NCI-H748 (cell line): ENCODE data around the gene MAGED2.
"Not testable (repeated sequence)": the region's sequence is repeated elsewhere in the genome, so short reads cannot be mapped to it uniquely, and the experiment has no call there.

Experiments
- DNase-seq: peaks from one replicate; lab custom pipeline; 2025; ENCODE audit not compliant: unreplicated experiment; lab: John Stamatoyannopoulos, UW

The MAGED2 gene, protein sequence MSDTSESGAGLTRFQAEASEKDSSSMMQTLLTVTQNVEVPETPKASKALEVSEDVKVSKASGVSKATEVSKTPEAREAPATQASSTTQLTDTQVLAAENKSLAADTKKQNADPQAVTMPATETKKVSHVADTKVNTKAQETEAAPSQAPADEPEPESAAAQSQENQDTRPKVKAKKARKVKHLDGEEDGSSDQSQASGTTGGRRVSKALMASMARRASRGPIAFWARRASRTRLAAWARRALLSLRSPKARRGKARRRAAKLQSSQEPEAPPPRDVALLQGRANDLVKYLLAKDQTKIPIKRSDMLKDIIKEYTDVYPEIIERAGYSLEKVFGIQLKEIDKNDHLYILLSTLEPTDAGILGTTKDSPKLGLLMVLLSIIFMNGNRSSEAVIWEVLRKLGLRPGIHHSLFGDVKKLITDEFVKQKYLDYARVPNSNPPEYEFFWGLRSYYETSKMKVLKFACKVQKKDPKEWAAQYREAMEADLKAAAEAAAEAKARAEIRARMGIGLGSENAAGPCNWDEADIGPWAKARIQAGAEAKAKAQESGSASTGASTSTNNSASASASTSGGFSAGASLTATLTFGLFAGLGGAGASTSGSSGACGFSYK

DNA sequence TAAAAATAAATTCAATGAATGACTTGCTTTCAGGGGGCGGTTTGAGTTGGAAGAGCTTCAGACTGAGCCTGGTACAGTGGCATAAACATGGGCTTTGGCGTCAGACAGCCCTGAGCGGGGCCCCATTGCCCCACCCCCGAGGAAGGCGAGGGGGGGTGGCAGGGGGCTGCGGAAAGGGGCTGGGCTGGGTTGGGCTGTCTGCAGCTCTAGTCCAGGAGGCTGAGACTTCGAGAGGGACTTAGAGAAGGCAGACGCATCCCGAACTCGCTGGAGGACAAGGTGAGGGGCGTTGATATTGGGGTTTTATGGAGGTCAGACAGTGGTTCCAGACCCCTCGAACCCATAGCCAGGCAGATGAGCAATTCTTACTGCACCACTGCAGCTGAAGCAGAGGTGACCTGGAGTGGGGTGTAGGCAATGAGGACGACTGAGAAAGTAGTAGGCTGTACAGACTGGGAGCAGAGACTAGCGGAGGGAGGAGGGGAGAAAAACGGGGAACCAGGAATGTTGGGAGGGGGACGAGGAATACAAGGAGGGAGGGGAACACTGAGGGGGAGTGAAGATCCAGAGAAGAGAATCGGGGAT is at the start of gene MAGED2:
TSS of gene MAGED2 (plus strand) at position 222 of the 585 bp plus-strand sequence. CDS start 1,587 bp downstream, outside the sequence.
- DNase-seq = peak; percentile 69

DNA sequence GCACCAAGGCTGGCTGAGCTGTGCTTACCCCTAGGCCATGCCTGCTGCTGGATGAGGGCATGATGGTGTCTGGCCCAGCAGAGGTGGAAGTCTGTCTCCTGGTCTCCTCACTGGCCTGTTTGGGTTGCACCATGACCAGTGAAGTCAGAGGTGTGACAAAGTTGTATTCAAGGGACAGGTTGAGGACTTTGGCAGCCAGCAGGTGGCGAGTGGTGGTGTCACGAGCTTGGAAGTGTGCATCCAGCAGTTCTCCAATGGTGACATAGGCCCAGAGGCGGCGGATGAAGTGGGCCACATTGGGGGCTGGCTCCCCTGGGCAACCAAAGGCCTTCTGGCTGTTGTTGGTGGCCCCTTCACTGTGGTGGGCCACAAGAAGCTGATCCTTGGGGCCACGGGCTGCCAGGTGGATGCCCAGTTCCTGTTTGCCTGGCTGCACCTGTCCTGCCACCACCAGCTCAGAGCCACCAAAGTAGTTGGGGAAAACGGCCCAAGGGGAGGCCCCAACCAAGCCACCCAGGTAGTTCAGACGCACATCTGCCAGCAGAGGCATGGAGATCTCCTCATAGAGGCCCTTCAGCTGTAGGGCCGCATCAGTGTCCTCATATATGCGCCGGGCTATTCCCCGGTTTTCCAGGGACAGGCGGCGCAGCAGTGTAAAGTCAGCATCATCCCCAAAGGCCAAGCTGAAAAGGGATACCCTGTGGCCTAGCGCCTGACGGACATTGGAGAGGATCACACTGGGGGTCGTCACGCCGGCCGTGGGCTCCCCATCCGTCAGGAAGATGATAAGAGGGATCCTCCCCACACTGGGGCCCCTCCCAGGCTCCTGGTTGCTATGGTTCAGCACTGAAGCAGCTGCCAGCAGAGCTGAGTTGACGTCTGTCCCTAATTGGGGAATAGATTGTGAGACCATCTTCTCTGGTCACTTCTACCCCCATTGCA is 49.2 kb upstream of the MAGED2 start:
- DNase-seq = no peak

DNA sequence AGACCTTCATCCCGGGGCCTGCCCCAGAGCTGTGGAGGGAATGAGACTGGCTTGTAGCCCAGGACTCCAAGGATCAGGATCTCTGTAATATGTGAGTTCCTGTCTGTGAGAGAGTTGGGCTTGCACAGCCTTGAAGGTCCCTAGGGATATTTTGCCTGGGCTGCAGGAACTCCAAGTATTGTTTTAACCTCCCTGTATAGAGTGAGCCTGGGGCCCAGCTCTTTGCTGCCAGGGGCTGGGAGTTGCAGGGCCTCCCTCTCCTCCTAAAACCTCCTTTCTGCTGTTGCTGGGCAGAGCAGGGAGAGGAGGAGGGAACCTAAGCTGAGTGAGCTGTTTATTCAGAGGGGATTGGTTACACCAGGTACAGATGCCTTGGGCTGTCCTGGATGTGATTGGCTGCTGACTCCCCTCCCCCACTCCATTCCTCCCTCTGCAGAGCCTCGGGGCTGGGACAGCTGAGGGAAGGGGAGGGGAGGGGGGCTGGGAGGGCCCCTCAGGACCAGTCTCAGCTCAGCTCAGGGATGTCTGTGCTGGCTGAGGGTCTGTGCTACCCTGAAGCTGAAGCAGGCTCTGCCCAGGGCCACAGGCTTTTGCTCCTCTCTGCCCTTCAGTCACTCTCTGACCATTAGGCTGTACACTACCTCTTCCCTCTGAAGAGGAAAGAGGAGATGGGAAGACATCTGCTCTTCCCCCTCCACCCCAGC is 33.0 kb upstream of the MAGED2 start:
- peak; percentile 19 for DNase-seq

DNA sequence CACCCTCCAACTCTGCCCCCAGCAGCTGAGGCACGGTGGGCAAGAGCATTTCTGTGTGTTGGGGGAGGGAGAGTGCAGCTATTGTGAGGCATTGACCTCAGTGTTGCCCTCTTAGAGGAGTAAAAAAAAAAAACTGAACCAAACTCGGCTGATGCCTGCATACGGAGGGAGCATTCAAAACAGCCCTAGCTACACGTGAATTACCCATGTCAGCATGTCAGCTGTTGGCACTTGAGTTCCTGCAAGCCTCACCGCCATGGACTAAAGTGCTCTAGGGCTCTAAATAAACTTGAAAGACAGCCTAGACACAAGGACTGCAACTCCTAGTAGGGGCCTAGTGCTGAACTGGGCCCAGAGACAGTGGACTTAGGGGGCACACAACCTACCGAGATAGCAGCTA is 31.5 kb upstream of the MAGED2 start:
- no peak for DNase-seq

DNA sequence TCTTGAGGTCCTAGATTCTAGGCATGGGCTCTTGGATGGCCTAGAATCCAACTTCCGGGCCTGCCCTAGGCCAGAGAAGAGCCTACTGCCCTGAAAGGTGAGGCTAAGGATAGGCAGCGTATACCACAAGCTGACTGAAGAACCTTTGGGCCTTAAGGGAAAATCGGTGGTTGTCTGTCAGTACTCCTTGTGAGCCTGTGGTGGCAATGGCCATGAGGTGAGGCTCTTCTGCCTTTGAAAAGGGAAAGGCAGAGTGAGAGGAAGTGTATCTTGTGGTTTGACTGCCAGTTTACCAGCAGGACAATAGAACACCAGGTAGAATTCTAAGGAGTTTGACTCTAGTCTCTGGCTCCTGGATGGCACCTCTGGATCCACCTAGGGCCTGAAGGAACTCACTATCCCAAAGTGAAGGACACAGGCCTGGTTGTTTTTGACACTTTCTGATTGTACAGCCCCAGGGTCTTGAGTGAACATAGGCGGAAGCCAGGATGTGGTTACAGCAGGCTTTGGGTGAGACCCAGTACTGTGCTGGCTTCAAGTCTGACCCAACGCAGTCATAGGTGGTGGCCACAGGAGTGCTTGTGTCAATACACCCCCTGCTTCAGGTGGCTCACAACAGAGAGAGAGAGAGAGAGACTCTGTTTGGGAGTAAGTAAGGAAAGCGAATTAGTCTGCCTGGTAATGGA is 30.4 kb upstream of the MAGED2 start:
- no peak for DNase-seq

DNA sequence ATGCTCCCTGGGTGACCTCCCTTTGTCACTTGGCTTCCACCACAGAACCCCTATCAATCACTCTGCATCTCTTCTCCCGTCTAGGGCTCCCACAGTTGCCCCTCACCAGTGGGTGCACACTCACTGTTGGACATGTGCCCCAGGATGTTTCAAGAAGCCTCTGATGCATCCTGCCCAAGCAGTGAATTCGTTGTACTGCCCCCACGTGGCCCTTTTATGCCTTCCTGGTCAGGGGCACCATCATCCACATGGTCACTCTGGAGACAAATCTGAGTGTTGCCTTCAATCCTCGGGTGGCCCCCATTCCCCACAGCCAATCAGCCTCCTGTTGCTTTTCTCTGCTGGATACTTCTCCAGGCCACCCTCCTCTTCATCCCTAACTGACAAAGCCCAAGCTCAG is 21.6 kb upstream of the MAGED2 start:
- DNase-seq = peak; percentile 38

DNA sequence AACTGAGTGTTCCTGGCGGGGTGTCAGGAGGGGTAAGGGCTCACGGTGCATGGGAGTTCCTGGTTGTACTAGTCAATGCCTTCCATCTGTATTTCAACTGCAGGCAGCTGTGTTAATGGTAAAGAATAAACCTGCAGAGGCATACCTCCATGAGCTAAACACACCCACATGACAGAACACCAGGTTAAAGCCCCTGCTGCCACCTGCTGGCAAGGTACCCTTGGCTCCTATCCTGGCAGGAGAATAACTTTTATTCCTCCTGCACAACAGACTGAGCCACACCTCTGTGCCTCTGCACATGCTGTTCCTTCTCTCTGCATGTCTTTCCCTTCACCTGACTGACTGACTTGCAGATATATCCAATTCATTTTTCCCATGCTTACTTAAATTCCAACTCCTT is 20.6 kb upstream of the MAGED2 start:
- peak; percentile 60 for DNase-seq

DNA sequence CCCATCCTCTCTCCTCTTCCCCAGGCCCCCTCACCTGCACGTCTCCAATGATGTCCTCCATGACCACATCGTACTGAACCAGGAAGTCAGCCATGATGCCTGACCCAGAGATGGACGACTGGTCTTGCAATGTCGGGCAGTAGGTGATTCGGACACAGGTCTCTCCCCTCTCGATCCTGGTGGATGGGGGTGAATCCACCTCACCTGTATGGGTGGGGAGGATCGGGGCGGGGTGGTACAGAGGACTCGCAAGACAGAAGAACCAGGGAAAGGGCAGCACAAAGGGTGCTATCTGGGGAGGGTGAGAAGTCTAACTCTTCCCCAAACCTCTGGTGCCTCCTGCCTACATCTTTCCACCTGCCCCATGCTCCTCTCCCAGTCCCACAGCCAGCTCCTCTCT is 19.1 kb upstream of the MAGED2 start:
- no peak for DNase-seq

DNA sequence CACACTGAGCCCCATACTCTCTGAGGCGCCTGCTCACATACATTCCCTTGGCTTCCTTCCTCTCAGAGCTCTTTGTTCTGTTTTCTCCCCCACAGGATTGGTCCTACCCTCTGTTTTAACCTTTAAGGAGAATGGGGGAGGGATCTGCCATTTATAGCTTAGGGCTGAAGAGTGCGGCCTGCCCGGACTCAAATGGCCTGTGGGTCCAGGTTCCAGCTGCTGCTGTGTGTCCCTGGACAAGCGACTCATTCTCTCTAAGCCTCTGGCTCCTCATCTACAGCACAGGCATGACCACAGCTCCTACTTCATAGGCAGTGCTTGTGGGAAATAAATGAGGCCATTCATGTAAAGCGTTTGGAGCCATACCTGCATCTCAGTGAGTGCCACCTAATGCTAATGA is 18.1 kb upstream of the MAGED2 start:
- not testable (repeated sequence) for DNase-seq

DNA sequence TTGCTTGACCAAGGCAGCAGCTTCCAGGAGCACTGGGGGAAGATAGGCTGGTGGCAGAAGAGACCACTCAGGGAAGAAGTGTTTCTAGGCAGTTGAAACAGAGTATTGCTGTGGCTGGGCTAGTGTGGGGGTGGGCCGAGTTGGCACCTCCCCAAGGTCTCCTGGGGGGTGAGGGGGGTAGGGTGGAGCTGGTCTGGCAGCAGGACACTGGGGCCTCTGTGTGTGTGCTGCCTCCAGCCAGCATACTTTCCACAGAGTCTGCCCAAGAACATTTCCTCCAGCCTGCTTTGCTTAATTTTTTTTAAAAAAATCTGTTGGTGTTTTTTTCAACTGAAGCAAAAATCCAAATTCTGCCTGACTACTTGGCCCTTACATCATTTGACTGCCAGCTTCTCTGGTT is 13.5 kb upstream of the MAGED2 start:
- no peak for DNase-seq

DNA sequence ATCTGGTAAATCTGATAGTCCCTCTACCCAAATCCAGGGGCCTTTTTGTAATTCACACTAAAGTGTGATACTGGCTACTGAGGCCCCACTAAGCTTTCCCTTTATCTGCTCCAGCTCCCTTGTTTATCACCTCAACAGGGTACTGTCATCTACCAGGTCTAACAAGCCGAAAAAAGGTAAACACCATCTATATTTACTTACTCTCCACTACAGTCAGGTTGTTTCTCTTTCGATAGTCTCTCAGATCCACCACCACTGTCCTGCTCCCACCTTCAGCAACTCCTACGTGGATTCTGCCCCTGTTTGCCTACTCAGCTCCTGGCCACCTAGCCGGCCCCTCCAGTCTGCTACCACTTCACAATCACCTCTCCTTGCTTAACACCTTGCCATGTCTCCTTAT is 12.8 kb upstream of the MAGED2 start:
- no peak for DNase-seq

DNA sequence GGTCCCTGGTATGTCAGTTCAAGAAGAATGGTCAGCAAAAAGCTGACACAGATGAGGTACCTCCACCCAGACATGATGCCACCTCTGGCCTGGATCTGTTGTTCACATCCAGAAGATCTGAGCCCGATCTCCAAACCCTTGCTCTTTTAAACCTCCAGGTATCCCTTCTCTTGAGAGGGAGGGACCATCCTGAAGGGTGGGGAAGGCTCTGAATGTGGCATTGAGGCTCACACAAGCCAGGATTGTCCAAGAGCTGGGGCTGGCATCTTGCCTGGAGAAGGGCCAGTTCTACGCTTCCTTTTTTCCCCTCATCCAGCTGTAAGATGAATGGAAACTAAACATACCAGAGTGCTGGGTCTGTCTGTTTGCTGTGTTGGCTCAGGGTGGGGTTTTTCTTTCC is 9.4 kb upstream of the MAGED2 start, which contains the start of gene ITIH6:
TSS of gene ITIH6 (minus strand) at position 119 of the 400 bp plus-strand sequence. CDS start at position 74, 45 bp downstream.
- DNase-seq = no peak

DNA sequence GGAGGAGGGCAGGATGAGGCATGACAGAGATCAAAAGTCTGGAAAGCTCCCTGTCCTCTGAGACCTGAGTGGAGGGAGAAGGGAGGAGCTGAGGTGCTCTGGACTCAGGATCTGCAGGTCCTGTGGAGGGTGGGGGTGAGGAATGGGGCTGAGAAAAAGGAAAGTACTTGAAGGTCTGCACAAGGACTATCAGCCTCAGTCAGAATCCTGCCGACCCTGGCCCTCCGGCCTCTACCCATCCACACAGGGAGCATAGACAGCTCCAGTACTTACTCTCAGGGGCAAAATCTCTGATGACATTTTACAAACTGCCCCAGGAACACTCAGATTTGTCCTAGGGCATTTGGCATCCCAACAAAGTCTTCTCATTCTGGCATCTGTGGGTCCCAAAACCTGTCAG is 8.5 kb upstream of the MAGED2 start:
- DNase-seq = no peak

DNA sequence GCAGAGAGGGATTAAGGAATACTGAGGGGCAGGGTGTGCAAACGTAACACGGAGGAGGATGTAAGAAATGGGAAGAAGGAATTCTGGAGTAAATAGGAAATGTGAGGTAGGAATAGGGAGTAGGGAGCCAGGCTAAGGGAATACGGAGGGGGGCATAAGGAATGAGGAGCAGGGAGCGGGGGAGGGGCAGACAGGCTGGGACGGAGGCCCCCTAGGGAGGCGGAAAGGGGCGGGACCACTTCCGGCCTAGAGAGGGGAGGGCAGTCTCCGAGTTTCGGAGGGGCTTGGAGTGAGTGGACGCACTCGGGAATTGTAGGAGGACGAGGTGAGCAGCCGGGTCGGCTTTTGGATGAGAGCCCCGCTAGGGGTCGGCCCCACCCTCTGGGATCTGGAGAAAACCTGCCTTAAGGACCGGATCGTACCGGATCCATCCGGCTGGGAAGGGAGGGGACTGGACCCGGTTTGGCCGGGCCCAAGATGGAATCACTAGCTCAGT is 612 bp downstream of the MAGED2 start:
- peak; percentile 94 for DNase-seq

DNA sequence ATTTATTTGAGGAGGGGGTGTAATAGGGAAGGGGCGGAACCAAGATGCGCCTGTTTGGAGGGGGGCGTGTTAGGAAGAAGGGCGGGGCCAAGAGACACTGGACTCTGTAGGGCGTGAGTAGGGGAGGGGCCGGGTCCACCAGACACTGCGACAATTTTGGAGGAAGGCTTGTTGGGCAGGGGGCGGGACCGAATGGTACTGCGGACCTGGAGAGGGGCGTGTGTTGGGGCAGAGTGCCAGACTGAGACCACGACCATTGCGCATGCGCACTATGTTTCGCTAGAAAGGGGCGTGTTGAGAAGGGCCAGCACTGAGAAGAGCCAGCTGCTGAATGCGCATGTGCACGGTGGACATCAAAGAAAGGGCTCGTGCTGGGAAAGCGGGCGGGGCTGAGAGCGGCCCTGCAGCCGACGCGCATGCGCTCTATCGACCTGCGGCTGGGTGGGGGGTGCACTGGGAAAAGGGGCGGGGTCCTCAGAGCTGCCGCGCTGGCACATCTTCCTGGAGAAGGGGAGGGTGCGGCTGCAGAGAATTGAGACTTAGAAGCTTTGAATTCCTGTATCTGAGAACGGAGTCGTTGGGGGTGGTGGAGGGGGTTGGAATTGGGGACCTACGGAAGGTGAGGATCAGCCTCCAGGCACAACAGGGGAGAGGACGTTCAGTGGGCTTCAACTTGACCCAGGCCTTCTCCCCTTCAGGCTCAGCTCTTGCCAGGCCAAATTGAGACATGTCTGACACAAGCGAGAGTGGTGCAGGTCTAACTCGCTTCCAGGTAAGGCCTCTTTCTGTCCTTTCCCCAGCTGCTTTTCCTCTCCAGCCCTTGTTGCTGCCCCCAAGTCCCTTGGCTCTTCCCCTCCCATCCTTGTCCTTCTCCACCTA is 1.3 kb downstream of the MAGED2 start:
- peak; percentile 97 for DNase-seq

DNA sequence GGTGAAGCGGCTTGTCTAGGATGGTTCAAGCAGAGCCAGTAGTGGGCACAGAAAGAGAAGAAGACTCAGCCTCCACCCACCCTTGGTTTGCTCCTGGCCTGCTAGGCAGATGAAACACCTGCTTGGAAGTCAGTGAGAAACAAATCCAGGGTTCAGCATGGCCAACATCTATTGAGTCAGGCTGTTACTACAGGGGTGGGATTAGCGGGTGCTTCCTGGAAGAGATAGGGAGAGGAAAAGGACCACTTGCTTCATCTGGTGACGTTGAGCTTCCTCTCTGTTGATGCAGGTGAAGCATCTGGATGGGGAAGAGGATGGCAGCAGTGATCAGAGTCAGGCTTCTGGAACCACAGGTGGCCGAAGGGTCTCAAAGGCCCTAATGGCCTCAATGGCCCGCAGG is 3.0 kb downstream of the MAGED2 start:
- DNase-seq = no peak

DNA sequence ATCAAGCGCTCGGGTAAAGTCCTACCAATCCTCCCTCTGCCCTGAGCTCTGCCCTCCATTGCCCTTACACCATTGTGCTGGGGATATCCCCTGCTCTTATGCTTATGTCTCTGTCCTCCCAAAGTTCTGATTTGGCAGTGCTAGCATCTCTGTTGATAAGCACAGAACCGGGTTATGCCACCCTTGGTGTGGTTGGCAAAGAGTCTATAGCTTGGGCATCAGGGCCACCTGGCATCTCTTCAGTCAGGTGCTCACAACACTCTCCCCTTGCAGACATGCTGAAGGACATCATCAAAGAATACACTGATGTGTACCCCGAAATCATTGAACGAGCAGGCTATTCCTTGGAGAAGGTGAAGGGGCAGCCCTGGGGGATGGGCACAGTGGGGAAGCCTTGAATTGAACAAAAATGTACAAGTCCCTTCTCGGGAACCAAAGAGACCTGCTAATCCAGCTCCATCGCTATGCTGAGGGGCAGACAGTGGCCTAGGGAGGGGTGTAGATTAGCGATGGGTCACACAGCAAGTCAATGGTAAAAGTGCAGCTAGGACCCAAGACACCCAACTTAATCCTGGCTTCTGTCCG is 3.8 kb downstream of the MAGED2 start:
- DNase-seq = no peak

DNA sequence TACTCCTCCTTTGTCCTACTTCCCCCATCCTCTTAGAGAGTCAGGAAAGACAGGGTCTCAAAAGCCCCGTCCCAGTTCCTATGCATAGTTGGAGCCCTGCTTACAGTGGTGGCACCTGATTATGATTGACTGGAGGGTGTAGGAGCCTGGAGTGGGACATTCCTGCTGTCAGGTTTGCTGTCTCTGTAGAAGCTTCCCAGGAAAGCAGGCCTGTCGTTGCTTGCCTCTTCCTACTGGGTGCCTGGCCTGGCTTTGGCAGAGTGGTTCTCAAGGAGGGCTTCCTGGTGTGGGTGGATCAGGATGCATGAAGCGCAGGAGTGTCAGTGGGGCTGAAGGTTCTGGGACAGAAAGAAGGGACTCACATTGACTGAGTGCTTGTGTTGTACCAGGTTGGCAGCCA is 4.8 kb downstream of the MAGED2 start:
- DNase-seq = no peak
